ENCODE measurements around the gene ZNF474. TPM values are rescaled to one million over a fixed set of nuclear protein-coding genes. Genes with fewer than 3 reads are reported as not detected.
A peak's percentile ranks its signal among the peaks of the same experiment; 100 is the strongest.

Gene ZNF474
- total and polyA plus RNA-seq, 2 donors from 2014 or later, result 0.38 TPM; not detected in 1

DNA sequence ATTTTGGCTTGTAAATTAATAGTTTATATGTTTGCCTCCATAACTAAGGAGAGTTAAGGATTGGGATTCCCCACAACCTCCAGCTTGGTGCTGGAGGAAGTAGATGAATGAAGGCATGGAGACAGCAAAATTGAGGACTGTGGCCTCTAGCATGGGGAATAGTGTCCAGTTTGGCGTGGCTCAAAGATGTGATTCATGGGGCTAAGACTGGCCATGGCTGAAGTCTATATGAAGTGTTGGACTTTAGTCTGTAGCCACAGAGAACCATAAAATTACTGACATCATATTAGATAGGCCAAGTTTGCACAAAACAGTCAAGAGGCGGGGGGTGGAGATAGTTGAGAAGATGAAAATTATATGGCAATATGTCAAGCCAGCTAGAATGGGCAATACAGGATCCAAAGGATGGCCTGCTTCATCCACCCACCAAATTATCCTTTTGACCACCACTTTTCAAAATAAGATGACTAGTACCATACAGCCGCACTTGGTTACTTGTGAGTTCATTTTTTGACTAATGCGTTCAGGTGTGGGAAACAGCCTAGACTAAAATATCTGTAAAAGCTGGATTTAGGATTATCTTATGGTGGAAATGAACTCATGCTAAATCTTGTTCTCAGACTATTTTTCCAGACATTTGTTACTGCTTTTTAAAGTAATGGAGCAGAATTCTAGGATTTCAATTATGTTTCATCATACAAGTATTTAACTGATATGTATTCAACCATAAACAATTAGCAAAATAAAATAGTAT, 40.2 kb downstream of the ZNF474 start:
- intact Hi-C loops (cut with DNase I), result no loop called here
- Histone ChIP-seq H3K4me3 (ENCODE audit: low read length in 3 of 3) (no peak overlapping the region), H3K27ac (ENCODE audit: low read depth in 2 of 2, low read length in 2 of 2) (no peak overlapping the region), H3K36me3 (ENCODE audit: control insufficient read depth in 2 of 3, insufficient read depth in 3 of 3, low read length in 3 of 3) (no peaks in the 10 kb centered on the region), H3K9ac (ENCODE audit: low read length in 3 of 3) (no peak overlapping the region), H3K4me1 (ENCODE audit: control insufficient read depth in 2 of 3, insufficient read depth in 2 of 3, low read depth in 1 of 3, low read length in 3 of 3) (peaks cover 0 to 4% (median 0%) of the 10 kb centered on the region in 3 donors), H3K27me3 (ENCODE audit: control insufficient read depth, insufficient read depth, low read length) (no peaks in the 10 kb centered on the region), H3K9me3 (ENCODE audit: control insufficient read depth in 2 of 3, insufficient read depth in 1 of 3, low read length in 3 of 3) (no peaks in the 10 kb centered on the region)
- TF ChIP-seq, protein P1, sequence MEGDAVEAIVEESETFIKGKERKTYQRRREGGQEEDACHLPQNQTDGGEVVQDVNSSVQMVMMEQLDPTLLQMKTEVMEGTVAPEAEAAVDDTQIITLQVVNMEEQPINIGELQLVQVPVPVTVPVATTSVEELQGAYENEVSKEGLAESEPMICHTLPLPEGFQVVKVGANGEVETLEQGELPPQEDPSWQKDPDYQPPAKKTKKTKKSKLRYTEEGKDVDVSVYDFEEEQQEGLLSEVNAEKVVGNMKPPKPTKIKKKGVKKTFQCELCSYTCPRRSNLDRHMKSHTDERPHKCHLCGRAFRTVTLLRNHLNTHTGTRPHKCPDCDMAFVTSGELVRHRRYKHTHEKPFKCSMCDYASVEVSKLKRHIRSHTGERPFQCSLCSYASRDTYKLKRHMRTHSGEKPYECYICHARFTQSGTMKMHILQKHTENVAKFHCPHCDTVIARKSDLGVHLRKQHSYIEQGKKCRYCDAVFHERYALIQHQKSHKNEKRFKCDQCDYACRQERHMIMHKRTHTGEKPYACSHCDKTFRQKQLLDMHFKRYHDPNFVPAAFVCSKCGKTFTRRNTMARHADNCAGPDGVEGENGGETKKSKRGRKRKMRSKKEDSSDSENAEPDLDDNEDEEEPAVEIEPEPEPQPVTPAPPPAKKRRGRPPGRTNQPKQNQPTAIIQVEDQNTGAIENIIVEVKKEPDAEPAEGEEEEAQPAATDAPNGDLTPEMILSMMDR (IDR thresholded peaks at IDR 0.05; ENCODE audit: borderline replicate concordance, extremely low read depth, insufficient read depth), result no peak
- no peak for DNase-seq
- FAIRE-seq, result no peak

DNA sequence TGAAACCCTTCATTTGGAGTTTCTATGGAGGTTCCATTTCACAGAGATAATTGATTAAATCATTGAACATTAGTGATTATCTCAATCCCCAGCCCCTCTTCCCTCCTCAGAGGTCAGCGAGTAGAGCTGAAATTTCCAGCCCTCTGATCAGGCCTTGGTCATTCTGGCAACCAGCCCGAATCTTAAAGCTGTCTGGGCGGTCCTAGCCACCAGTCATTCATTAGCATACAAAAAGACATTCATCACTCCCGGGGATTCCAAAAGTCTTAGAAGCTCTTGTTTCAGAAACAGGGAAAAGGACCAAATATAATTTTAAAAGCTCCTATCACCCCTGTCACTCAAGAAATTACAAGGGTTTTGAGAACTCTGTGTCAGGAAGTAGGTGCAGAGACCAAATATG, 41.3 kb downstream of the ZNF474 start:
- Histone ChIP-seq H3K27ac (ENCODE audit: low read depth in 2 of 2, low read length in 2 of 2) (no peak overlapping the region), H3K36me3 (ENCODE audit: control insufficient read depth in 2 of 3, insufficient read depth in 3 of 3, low read length in 3 of 3) (no peaks in the 10 kb centered on the region), H3K27me3 (ENCODE audit: control insufficient read depth, insufficient read depth, low read length) (no peaks in the 10 kb centered on the region), H3K4me1 (ENCODE audit: control insufficient read depth in 2 of 3, insufficient read depth in 2 of 3, low read depth in 1 of 3, low read length in 3 of 3) (no peaks in the 10 kb centered on the region), H3K9ac (ENCODE audit: low read length in 3 of 3) (no peak overlapping the region), H3K9me3 (ENCODE audit: control insufficient read depth in 2 of 3, insufficient read depth in 1 of 3, low read length in 3 of 3) (no peaks in the 10 kb centered on the region), H3K4me3 (ENCODE audit: low read length in 3 of 3) (no peak overlapping the region)
- TF ChIP-seq, protein P1 (IDR thresholded peaks at IDR 0.05; ENCODE audit: borderline replicate concordance, extremely low read depth, insufficient read depth), result no peak
- FAIRE-seq (no peak), DNase-seq (peak in 1 of 5 donors; percentile 24)
- intact Hi-C loops (cut with DNase I), result no loop called here

DNA sequence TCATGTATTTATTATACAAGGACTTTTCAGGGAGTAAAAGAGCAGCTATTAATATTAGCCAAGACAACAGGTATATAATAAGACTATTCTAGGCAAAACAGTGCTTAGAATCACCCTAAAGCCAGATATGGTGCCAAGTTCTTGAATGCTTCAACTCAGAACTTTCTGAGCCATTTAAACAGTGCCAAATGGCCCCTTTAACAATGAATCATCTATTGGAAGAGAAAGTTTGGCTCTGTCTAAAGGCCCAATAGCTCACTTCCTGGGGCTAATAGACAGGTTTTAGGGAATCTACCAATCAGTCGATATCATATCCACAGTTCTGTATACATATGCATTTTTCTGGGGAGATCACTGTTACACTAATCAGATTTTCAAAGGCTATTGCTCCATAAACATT, 42.9 kb downstream of the ZNF474 start:
- intact Hi-C loops (cut with DNase I), result no loop called here
- H3K4me3 ChIP-seq (ENCODE audit: low read length in 3 of 3), result no peak overlapping the region
- DNase-seq (no peak), FAIRE-seq (no peak)
- TF ChIP-seq, protein P1 (IDR thresholded peaks at IDR 0.05; ENCODE audit: borderline replicate concordance, extremely low read depth, insufficient read depth), result no peak
- no peaks in the 10 kb centered on the region for H3K36me3 ChIP-seq (ENCODE audit: control insufficient read depth in 2 of 3, insufficient read depth in 3 of 3, low read length in 3 of 3)
- no peaks in the 10 kb centered on the region for H3K9me3 ChIP-seq (ENCODE audit: control insufficient read depth in 2 of 3, insufficient read depth in 1 of 3, low read length in 3 of 3)
- no peaks in the 10 kb centered on the region for H3K27me3 ChIP-seq (ENCODE audit: control insufficient read depth, insufficient read depth, low read length)
- H3K27ac ChIP-seq (ENCODE audit: low read depth in 2 of 2, low read length in 2 of 2), result no peak overlapping the region
- no peaks in the 10 kb centered on the region for H3K4me1 ChIP-seq (ENCODE audit: control insufficient read depth in 2 of 3, insufficient read depth in 2 of 3, low read depth in 1 of 3, low read length in 3 of 3)
- H3K9ac ChIP-seq (ENCODE audit: low read length in 3 of 3), result no peak overlapping the region
